IMR-90 (cell line): ENCODE data around the gene PRUNE2. TPM values are rescaled to one million over a fixed set of nuclear protein-coding genes. Genes with fewer than 3 reads are reported as not detected.

Source experiments
- ATAC-seq: fragments of 200-7000 bp; cut with Tn5 transposase; 2 replicates; pipeline ENCODE4 v1.9.1; 2020; ENCODE audit warnings: low read depth, mild to moderate bottlenecking, moderate library complexity
- BruUV-seq: library from RNA; stranded (reverse); fragments of 400-500 nt; replicated peaks from 2 replicates; lab custom pipeline; 2021; lab: Mats Ljungman, UMichigan
- CTCF ChIA-PET: fragments of 300-600 bp; formaldehyde crosslinking; extraction: SDS; loops from one replicate; lab custom pipeline; 2021; ENCODE audit warnings: antibody characterized with exemption; lab: Yijun Ruan, JAX
- POLR2A ChIA-PET: fragments of 300-600 bp; sonication (Branson Sonifier 250); formaldehyde crosslinking; loops from one replicate; lab custom pipeline; 2022; ENCODE audit warnings: antibody characterized with exemption; ENCODE audit not compliant: unreplicated experiment; lab: Charles Lee
- DNase-seq: peaks from one replicate; pipeline ENCODE4 v3.0.0; 2013
- H2AFZ ChIP-seq: replicated peaks from 2 replicates; pipeline ENCODE3; 2013; ENCODE audit warnings: low read length, mild to moderate bottlenecking; ENCODE audit not compliant: poor library complexity
- H2AK5ac ChIP-seq: 2 replicates; pipeline ENCODE4 v1.6.1; 2013; ENCODE audit warnings: low read depth, low read length, inconsistent platforms
- H2AK9ac ChIP-seq: replicated peaks from 2 replicates; pipeline ENCODE3; 2013; ENCODE audit warnings: mild to moderate bottlenecking, low read depth, low read length, moderate library complexity; ENCODE audit not compliant: poor library complexity
- H2BK120ac ChIP-seq: 2 replicates; pipeline ENCODE4 v1.6.1; 2013; ENCODE audit warnings: low read depth, low read length, inconsistent platforms
- H2BK15ac ChIP-seq: 3 replicates; pipeline ENCODE4 v1.6.1; 2013; ENCODE audit warnings: low read depth, low read length, inconsistent platforms
- H2BK20ac ChIP-seq: 2 replicates; pipeline ENCODE4 v1.6.1; 2013; ENCODE audit warnings: low read depth, mild to moderate bottlenecking, inconsistent platforms, low read length, moderate library complexity
- H2BK5ac ChIP-seq: 2 replicates; pipeline ENCODE4 v1.6.1; 2013; ENCODE audit warnings: mild to moderate bottlenecking, low read depth, low read length, inconsistent platforms; ENCODE audit not compliant: poor library complexity, severe bottlenecking
- H3K14ac ChIP-seq: replicated peaks from 2 replicates; pipeline ENCODE4 v1.6.1; 2013; ENCODE audit warnings: low read depth, low read length, inconsistent platforms
- H3K18ac ChIP-seq: 2 replicates; pipeline ENCODE4 v1.6.1; 2013; ENCODE audit warnings: low read depth, low read length, control low read depth
- H3K23ac ChIP-seq: 2 replicates; pipeline ENCODE4 v1.6.1; 2013; ENCODE audit warnings: low read depth, low read length, inconsistent platforms
- H3K27ac ChIP-seq: 2 replicates; pipeline ENCODE4 v1.5.1; 2013; ENCODE audit warnings: mild to moderate bottlenecking, control low read depth, low read length; ENCODE audit not compliant: insufficient read depth
- H3K27me3 ChIP-seq: 2 replicates; pipeline ENCODE4 v1.6.1; 2013; ENCODE audit warnings: low read length; ENCODE audit not compliant: control insufficient read depth, insufficient read depth
- H3K36me3 ChIP-seq: 2 replicates; pipeline ENCODE4 v1.6.1; 2013; ENCODE audit warnings: low read length, mixed read lengths; ENCODE audit not compliant: control insufficient read depth, insufficient read depth
- H3K4ac ChIP-seq: 2 replicates; pipeline ENCODE4 v1.6.1; 2013; ENCODE audit warnings: low read depth, low read length, inconsistent platforms
- H3K4me1 ChIP-seq: 2 replicates; pipeline ENCODE4 v1.6.1; 2013; ENCODE audit warnings: low read length, mixed read lengths; ENCODE audit not compliant: control insufficient read depth, insufficient read depth
- H3K4me2 ChIP-seq: 2 replicates; pipeline ENCODE4 v1.6.1; 2013; ENCODE audit warnings: low read depth, mild to moderate bottlenecking, control low read depth, low read length, moderate library complexity
- H3K4me3 ChIP-seq: 2 replicates; pipeline ENCODE4 v1.5.1; 2013; ENCODE audit warnings: low read depth, mild to moderate bottlenecking, control low read depth, low read length, moderate library complexity; ENCODE audit not compliant: insufficient read depth
- H3K56ac ChIP-seq: 2 replicates; pipeline ENCODE4 v1.6.1; 2013; ENCODE audit warnings: low read length, inconsistent platforms; ENCODE audit not compliant: insufficient read depth; ENCODE audit errors: extremely low read depth
- H3K79me1 ChIP-seq, 2 experiments: 2 replicates each; pipeline ENCODE4 v1.6.1; 2013; ENCODE audit warnings: low read length in 2 of 2, inconsistent platforms in 1 of 2, low read depth in 1 of 2
- H3K9ac ChIP-seq: 2 replicates; pipeline ENCODE4 v1.6.1; 2013; ENCODE audit warnings: low read depth, low read length, control low read depth
- H3K9me1 ChIP-seq: 2 replicates; pipeline ENCODE4 v1.6.1; 2013; ENCODE audit warnings: low read length, inconsistent platforms; ENCODE audit not compliant: insufficient read depth
- H3K9me3 ChIP-seq: 2 replicates; pipeline ENCODE4 v1.6.1; 2013; ENCODE audit warnings: low read length; ENCODE audit not compliant: control insufficient read depth, insufficient read depth
- H4K20me1 ChIP-seq: 2 replicates; pipeline ENCODE4 v1.6.1; 2013; ENCODE audit warnings: low read length, inconsistent platforms; ENCODE audit not compliant: insufficient read depth
- H4K5ac ChIP-seq: 2 replicates; pipeline ENCODE4 v1.6.1; 2013; ENCODE audit warnings: mild to moderate bottlenecking, low read depth, low read length, control low read depth
- H4K8ac ChIP-seq, 2 experiments: 2 replicates each; pipeline ENCODE4 v1.6.1; 2013; ENCODE audit warnings: low read depth in 2 of 2, low read length in 2 of 2, control low read depth in 1 of 2, inconsistent platforms in 1 of 2
- H4K91ac ChIP-seq: 2 replicates; pipeline ENCODE4 v1.6.1; 2013; ENCODE audit warnings: low read depth, low read length, inconsistent platforms; ENCODE audit not compliant: insufficient read depth
- CEBPB ChIP-seq: IDR thresholded peaks from 2 replicates; pipeline ENCODE4 v1.6.1; 2012; ENCODE audit warnings: low read depth, low read length, improper control_type of control experiment
- MAFK ChIP-seq: IDR thresholded peaks from 2 replicates; pipeline ENCODE4 v1.6.1; 2012; ENCODE audit warnings: low read depth, low read length, improper control_type of control experiment
- MAZ ChIP-seq: IDR thresholded peaks from 2 replicates; pipeline ENCODE4 v1.6.1; 2012; ENCODE audit warnings: low read depth, mild to moderate bottlenecking, low read length, improper control_type of control experiment, moderate library complexity, borderline replicate concordance
- POLR2A ChIP-seq: IDR thresholded peaks from 2 replicates; pipeline ENCODE4 v1.6.1; 2012; ENCODE audit warnings: mild to moderate bottlenecking, low read depth, low read length
- WGBS, 2 experiments: methylation state at CpG; one replicate each; pipeline versions ENCODE4 v1.1.5 to v1.1.7; 2013; ENCODE audit warnings: missing lambda C conversion rate in 2 of 2; ENCODE audit not compliant: insufficient read length in 1 of 2; ENCODE audit errors: extremely low coverage in 2 of 2; 5-methylcytosine and 5-hydroxymethylcytosine counted together
- dilution Hi-C: fragments of 300-500 bp; cut with HindIII; formaldehyde crosslinking; loops from one replicate; pipeline ENCODE4 v1.14.3; 2018; ENCODE audit warnings: low sequenced_read_pairs; ENCODE audit not compliant: unreplicated experiment
- in situ Hi-C: fragments of 300-500 bp; cut with MboI; formaldehyde crosslinking; loops from 3 replicates; pipeline ENCODE4 v1.14.3; 2019; ENCODE audit warnings: low sequenced_read_pairs, inconsistent platforms, mixed read lengths
- intact Hi-C: fragments of 100-400 bp; cut with micrococcal nuclease; formaldehyde crosslinking; loops from 2 replicates; pipeline ENCODE4 v1.10.0; 2022
- polyA plus RNA-seq, 3 experiments: library from polyadenylated mRNA; depleted of rRNA; stranded (reverse); fragments of >200 nt; gene quantifications; 2 replicates each; pipeline ENCODE4 v1.2.3, GENCODE V29; 2012; ENCODE audit warnings: low replicate concordance in 1 of 3
- total RNA-seq: library from RNA; depleted of rRNA; stranded (reverse); fragments of >200 nt; gene quantifications from 2 replicates; pipeline ENCODE4 v1.2.3, GENCODE V29; 2012

PRUNE2 gene
- total and polyA plus RNA-seq, 2 of the 4 experiments (the other 2 are of a cell fraction): 0.70 to 1.6 TPM

GRCh38 chr9:76571743-76572146 lies 334.2 kb downstream of the PRUNE2 start:
- Histone ChIP-seq H4K20me1 (no peaks in the 10 kb centered on the region), H4K5ac (no peak overlapping the region), H3K9me1 (no peaks in the 10 kb centered on the region), H4K8ac (no peak overlapping the region), H3K23ac (no peak overlapping the region), H2AK9ac (no peak overlapping the region), H2BK20ac (no peak overlapping the region), H3K27ac (no peak overlapping the region), H3K4me3 (peak overlapping the region; percentile 40), H3K36me3 (no peaks in the 10 kb centered on the region), H2AK5ac (no peak overlapping the region), H3K4me1 (no peaks in the 10 kb centered on the region), H2BK120ac (no peak overlapping the region), H3K27me3 (peaks cover 3% of the 10 kb centered on the region), H3K9ac (0 out of 2 replicates have a peak overlapping the region, but pooled peaks have one; percentile 46), H3K56ac (no peak overlapping the region), H3K4ac (no peak overlapping the region), H2BK15ac (no peak overlapping the region), H3K9me3 (peaks cover 5% of the 10 kb centered on the region), H3K79me1 (no peaks in the 10 kb centered on the region), H3K18ac (no peak overlapping the region), H3K14ac (no peak overlapping the region), H4K91ac (no peak overlapping the region), H2BK5ac (no peak overlapping the region), H3K4me2 (no peak overlapping the region; the same call in 1 of the 2 replicates), H2AFZ (no peak overlapping the region)
- no TSS peak for BruUV-seq
- intact Hi-C loops: no loop called here
- POLR2A ChIA-PET: no interaction called here
- in situ Hi-C loops: no loop called here
- CTCF ChIA-PET: no interaction called here
- no peak for DNase-seq
- dilution Hi-C loops: no loop called here
- ATAC-seq: peak; percentile 24
- TF ChIP-seq CEBPB: no peak
- TF ChIP-seq MAFK: no peak
- TF ChIP-seq POLR2A: no peak
- no peak for TF ChIP-seq MAZ
- 15% methylated on average over 8 of the region's 37 CpGs; no CpG with 5 or more reads in 1 of the 2 experiments for WGBS, 2 experiments
